Tibial nerve (tissue), 4 donors: ENCODE data around the gene GRM3.

Experiments used
- CTCF ChIP-seq, 5 experiments: fragments of 200-600 bp in 3 of 5; fragments of 450-650 bp in 2 of 5; sonication (generic) in 3 of 5; IDR thresholded peaks; one replicate each; pipeline ENCODE4 v1.5.1; 2016 to 2019; ENCODE audit warnings: antibody characterized with exemption in 5 of 5, mild to moderate bottlenecking in 3 of 5, moderate library complexity in 2 of 5
- EP300 ChIP-seq, 2 donors: sonication (generic); formaldehyde crosslinking; IDR thresholded peaks; one replicate each; pipeline ENCODE4 v1.6.1; 2017; ENCODE audit warnings: antibody characterized with exemption in 2 of 2, mild to moderate bottlenecking in 1 of 2
- POLR2A ChIP-seq, 2 donors: fragments of 450-650 bp; IDR thresholded peaks; one replicate each; pipeline ENCODE4 v1.6.1; 2017; ENCODE audit warnings: antibody characterized with exemption in 2 of 2, mild to moderate bottlenecking in 2 of 2, moderate library complexity in 2 of 2

GRCh38 chr7:86645225-86645608, 1.5 kb downstream of the GRM3 start:
- TF ChIP-seq CTCF (IDR thresholded peaks at IDR 0.05) (no peak), EP300 (IDR thresholded peaks at IDR 0.05) (no peak), POLR2A (IDR thresholded peaks at IDR 0.05) (no peak)
